Measurements from ENCODE around the gene SNAP47.

SNAP47 gene

GRCh38 chr1:227731696-227732585, 3.3 kb upstream of the SNAP47 start:
- no peak for DNase-seq (ENCODE audit: low read depth, low spot score)

GRCh38 chr1:227732586-227733308, 2.5 kb upstream of the SNAP47 start:
- no peak for DNase-seq (ENCODE audit: low read depth, low spot score)

- no peak for DNase-seq (ENCODE audit: low read depth, low spot score)
These were observed 1.9 kb upstream of the SNAP47 start for GRCh38 chr1:227733309-227733705.

- no peak for DNase-seq (ENCODE audit: low read depth, low spot score)
These were observed 1.3 kb upstream of the SNAP47 start for GRCh38 chr1:227733751-227734545.

- DNase-seq (ENCODE audit: low read depth, low spot score), result no peak
These were observed 734 bp upstream of the SNAP47 start for GRCh38 chr1:227734546-227734855.

- no peak for DNase-seq (ENCODE audit: low read depth, low spot score)
These were observed 477 bp downstream of the SNAP47 start for GRCh38 chr1:227735539-227736285.

- no peak for DNase-seq (ENCODE audit: low read depth, low spot score)
These were observed 1.7 kb downstream of the SNAP47 start for GRCh38 chr1:227736814-227737432.

- DNase-seq (ENCODE audit: low read depth, low spot score), result no peak
These were observed 3.6 kb downstream of the SNAP47 start for GRCh38 chr1:227738820-227739219.

- DNase-seq (ENCODE audit: low read depth, low spot score), result no peak
These were observed 4.4 kb downstream of the SNAP47 start for GRCh38 chr1:227739636-227740035.

- DNase-seq (ENCODE audit: low read depth, low spot score), result no peak
These were observed 5.2 kb downstream of the SNAP47 start for GRCh38 chr1:227740401-227740960.

- no peak for DNase-seq (ENCODE audit: low read depth, low spot score)
These were observed 6.1 kb downstream of the SNAP47 start for GRCh38 chr1:227741166-227741870.

GRCh38 chr1:227742738-227743715, 7.8 kb downstream of the SNAP47 start:
- no peak for DNase-seq (ENCODE audit: low read depth, low spot score)

- no peak for DNase-seq (ENCODE audit: low read depth, low spot score)
These were observed 9.4 kb downstream of the SNAP47 start for GRCh38 chr1:227744668-227745067.

- no peak for DNase-seq (ENCODE audit: low read depth, low spot score)
These were observed 10.5 kb downstream of the SNAP47 start for GRCh38 chr1:227745568-227746265.

- DNase-seq (ENCODE audit: low read depth, low spot score), result no peak
These were observed 11.4 kb downstream of the SNAP47 start for GRCh38 chr1:227746676-227747075.

- DNase-seq (ENCODE audit: low read depth, low spot score), result no peak
These were observed 12.1 kb downstream of the SNAP47 start for GRCh38 chr1:227747382-227747781.

GRCh38 chr1:227747948-227748495, 12.8 kb downstream of the SNAP47 start:
- DNase-seq (ENCODE audit: low read depth, low spot score), result no peak
